NCI-H345 treated with DMSO at 0.1 percent for 48 hours (cell line): ENCODE results near the gene STK39.

Source experiments
- DNase-seq: peaks from one replicate; lab custom pipeline; 2025; ENCODE audit not compliant: unreplicated experiment; lab: John Stamatoyannopoulos, UW

STK39 gene

GRCh38 chr2:167940734-167941507 lies 306.5 kb downstream of the STK39 start:
- no peak for DNase-seq

GRCh38 chr2:167940346-167940725 lies 307.1 kb downstream of the STK39 start:
- no peak for DNase-seq

GRCh38 chr2:167939514-167940345 lies 307.7 kb downstream of the STK39 start:
- DNase-seq = no peak

- no peak for DNase-seq
Measured at GRCh38 chr2:167937403-167937802, 310.0 kb downstream of the STK39 start.

GRCh38 chr2:167935803-167936110 lies 311.6 kb downstream of the STK39 start:
- DNase-seq = no peak

GRCh38 chr2:167933097-167933814 lies 314.1 kb downstream of the STK39 start:
- DNase-seq = no peak

- DNase-seq = no peak
Measured at GRCh38 chr2:167932123-167932693, 315.2 kb downstream of the STK39 start.

GRCh38 chr2:167929484-167929883 lies 317.9 kb downstream of the STK39 start:
- no peak for DNase-seq

GRCh38 chr2:167928434-167928833 lies 319.0 kb downstream of the STK39 start:
- DNase-seq = no peak

GRCh38 chr2:167925758-167926157 lies 321.6 kb downstream of the STK39 start:
- no peak for DNase-seq

GRCh38 chr2:167924556-167924955 lies 322.8 kb downstream of the STK39 start:
- DNase-seq = peak; percentile 13

GRCh38 chr2:167916756-167917155 lies 330.6 kb downstream of the STK39 start:
- DNase-seq = no peak

- no peak for DNase-seq
Measured at GRCh38 chr2:167914969-167915368, 332.4 kb downstream of the STK39 start.

- DNase-seq = no peak
Measured at GRCh38 chr2:167908786-167909185, 338.6 kb downstream of the STK39 start.

- DNase-seq = no peak
Measured at GRCh38 chr2:167905668-167906067, 341.7 kb downstream of the STK39 start.
